RCC 7860 (cell line): ENCODE results near the gene WDR82.

ENCODE experiments used
- DNase-seq: peaks from one replicate; pipeline ENCODE4 v3.0.0-alpha.2; 2015; ENCODE audit warnings: low spot score
- FAIRE-seq: peaks from 2 replicates; lab custom pipeline; 2012; peaks lifted over from hg19 to GRCh38; lab: Jason Lieb, UNC

WDR82 gene

DNA sequence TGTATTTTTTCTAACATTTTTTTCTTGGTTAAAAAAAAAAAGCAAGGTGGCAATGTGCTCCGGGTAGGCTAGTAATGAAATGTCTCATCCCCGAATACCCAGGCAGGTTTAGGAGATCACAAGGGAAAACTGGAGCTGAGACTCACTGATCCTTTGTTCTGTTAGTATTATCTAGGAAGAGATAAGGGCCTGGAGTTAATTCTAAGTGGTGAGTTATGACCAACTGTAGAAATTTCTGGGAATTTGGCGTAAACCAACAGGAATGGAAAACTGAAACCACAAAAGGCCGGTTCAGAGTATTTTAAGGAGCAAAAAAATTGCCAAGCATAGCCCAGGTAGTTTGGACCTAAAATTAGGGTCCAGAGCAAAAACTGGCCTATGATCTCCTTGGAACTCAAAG, 20.5 kb downstream of the WDR82 start:
- FAIRE-seq (no peak), DNase-seq (no peak)

DNA sequence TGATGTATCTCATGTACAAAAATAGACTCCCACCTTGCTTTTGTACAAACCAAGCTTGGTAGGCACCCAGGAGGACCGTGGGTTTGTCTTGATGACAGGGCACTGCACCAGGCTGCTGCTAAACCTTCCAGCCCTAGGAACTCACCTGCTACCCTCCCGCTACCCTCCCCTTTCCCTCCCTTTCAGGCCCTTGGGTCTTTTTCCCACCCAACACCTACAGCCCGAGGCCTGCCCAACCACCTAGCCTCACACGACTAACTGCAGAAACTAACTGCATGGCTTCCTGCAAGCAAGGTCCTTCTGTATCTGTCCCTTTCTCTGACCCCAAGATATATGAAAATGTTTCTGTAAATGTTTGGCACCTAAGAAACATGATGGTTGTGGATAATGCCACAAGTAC, 21.8 kb downstream of the WDR82 start:
- FAIRE-seq = no peak
- no peak for DNase-seq

DNA sequence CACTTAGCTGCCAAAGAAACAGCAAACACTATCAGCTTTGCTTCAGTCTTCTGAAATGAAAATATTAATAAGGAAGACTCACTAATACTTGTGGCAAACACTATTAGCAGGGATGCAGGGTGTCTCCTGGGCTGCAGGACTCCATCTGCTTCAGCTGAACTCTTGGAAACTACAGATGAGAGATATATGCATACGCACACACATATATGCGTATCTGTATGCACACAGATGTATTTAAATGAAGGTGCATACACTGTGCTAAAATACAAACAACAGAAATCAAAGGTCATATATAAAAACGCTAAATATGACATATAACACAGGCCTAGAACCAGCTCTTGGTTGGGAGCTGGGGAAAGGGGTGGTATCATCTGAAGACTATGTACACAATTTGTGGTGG, 22.3 kb downstream of the WDR82 start:
- FAIRE-seq = no peak
- DNase-seq = no peak

DNA sequence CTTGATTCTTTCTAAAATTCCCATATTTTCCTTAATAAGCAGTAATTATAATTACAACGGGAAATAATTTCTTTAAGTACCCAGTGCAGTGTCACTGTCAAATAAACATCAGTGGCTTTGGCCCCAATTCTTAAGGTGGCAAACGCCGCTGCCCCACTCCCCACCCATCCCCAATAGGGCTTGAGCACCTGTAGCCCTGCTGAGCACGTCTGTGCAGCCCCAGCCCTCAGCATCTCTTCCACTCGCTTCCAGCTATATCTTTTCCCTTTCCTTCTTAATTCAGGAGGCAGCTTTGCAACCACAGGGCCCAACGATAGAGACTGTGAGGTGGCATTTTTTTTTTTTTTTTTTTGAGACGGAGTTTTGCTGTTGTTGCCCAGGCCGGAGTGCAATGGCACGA, 23.8 kb downstream of the WDR82 start:
- DNase-seq (no peak), FAIRE-seq (no peak)

DNA sequence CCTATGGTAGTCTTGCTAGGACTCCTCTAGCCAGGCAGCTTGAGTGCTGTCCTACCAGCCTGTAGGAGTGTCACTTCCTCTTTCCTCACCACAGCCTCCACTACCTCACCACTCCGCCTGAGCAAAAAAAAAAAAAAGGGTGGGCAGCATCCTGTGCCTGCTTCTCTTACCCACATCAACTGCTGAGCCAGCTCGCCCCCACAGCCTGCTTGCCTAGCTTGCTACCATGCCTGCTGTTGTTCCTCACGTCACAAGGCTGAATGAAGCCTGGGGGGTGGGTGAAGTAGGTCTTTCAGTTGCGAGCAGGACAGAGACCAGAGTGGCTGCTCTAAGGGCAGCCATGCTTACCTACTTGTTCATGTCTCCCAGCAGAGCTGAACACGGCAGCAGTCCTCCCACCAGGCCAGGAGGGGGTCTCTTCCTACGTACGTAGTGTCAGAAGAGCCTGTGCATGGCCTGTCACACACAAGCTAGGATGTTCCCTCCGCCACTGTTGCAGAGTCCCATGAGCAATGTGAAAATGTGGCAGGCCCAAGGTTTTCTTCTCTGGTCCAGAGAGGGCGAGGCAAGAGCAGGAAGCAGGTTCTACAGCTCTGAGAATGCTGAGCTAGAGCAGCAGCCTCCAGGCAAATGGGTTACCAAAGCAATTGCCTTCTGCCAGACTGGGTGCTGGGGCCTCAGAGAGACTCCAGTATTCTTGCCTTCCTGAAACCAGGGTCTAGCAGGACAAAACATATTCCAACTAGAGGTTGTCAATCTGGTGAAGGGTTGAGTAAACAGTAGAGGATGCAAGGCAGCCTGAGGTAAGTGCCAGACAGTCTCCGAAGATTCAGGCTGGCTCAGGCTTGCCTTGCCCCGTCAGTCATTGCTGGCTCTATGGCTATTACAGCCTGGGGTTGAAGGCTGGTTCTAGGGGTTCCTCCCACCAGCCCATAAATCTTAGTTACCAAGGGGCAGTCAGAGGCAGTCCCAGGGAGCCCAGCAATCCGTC, 24.8 kb downstream of the WDR82 start:
- no peak for FAIRE-seq
- peak; percentile 3 for DNase-seq

DNA sequence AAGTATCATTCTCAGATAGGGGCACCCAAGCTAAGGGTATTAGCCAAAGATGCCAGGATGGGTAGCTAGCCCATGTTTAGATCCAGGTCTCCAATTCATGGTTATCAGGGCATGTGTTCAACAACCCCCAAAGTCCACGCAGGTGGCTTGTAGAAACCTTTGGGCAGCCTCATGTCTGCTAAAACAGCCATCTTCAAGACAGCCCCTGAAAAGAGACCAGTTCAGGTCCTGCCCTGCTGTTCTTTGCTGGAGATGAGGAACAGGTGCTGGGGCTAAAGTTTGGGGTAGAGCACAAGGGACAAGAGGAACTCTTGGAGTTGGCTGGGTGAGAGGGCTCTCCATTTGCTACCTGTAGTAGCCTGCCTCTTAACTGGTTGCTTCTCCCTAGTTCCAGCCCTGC, 28.3 kb downstream of the WDR82 start:
- no peak for DNase-seq
- no peak for FAIRE-seq

DNA sequence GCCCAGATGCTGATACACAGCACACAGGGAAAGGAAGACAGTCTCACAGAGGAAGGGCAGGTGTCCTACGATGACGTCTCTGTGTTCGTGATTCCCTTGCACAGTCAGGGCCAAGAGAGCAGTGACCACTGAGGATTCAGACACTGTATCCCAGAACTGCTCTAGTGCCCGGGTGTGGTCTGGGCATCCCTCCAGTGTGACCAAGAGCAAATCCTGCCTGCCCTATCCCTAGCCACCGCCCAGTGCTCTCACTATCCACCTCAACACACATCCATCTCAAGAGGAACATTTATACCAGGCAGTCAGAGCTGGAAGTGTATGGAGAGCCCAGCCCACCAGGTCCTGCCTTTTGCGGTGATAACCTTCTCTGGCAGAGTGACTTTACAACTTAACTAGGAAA, 28.8 kb downstream of the WDR82 start:
- DNase-seq (no peak), FAIRE-seq (no peak)

DNA sequence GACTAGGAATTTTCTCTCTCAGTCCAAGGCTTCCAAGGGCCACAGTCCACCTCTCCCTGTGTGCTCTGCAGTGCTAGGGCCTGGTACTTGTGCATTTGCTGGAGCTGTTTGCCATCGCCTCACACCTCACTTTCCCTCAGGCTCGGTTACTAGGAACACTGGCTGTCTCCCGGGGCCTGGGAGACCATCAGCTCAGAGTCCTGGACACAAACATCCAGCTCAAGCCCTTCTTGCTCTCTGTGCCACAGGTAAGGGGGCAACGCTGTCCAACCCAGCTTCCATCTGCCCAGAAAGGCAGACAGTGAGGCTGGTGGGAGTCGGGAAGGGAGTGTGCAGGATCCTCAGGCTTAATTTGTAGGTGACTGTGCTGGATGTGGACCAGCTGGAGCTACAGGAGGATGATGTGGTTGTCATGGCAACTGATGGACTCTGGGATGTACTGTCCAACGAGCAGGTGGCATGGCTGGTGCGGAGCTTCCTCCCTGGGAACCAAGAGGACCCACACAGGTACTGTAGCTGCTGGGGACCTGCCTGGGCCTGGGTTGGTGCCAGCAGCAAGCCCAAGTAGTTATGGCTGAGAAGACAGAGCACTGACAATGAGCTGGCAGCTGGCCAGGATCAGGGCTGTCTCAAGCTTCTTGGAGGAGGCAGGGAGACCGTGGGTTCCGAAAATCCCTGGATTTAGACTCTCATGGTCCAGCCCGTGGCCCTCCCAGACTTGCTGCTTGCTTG, 29.5 kb downstream of the WDR82 start:
- FAIRE-seq = no peak
- no peak for DNase-seq

DNA sequence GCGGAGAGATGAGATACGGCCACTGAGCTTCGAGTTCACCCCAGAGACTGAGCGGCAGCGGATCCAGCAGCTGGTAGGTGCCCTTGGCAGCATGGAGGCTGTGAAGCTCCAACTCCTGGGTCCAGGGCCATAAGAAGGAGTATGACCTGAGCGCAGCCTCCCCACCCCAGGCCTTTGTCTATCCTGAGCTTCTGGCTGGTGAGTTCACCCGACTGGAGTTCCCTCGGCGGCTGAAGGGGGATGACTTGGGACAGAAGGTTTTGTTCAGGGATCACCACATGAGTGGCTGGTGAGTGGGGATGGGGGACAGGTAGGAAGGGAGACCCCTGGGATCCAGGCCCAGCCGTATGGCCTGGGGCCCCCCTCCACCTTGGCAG, 30.3 kb downstream of the WDR82 start:
- no peak for FAIRE-seq
- DNase-seq = no peak

DNA sequence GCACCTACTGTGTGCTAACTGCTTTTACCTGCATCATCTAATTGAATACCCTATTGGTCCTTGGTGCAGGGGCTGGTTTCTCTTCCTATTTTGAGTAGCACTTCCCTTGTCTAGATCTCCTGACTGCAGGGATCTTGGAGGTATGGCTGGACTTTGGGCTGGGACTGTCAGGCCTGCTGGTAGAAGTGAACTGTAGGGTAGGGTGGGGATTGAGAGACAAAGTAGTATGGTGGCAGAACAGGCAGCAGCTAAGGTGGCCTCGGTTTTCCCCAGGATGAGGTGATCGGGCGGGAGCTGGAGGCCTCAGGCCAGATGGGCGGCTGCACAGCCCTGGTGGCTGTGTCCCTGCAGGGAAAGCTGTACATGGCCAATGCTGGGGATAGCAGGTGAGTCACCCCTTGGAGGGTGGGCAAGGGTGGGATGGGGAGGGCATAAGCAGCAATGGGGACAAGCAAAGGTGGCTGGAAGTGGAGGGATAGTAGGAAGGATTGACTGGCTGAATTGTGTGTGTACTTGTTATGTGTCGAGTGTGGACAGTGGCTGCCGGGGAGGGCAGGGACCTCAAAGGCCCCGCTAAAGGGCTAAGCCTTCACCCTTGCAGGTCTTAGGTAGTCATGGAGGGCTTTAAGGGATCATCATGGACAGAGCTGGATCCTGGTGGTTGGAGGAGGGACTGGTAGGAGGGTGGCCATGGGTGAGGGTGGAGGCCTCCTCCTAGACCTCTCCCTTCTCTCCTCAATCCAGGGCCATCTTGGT, 30.9 kb downstream of the WDR82 start:
- DNase-seq (no peak), FAIRE-seq (no peak)

DNA sequence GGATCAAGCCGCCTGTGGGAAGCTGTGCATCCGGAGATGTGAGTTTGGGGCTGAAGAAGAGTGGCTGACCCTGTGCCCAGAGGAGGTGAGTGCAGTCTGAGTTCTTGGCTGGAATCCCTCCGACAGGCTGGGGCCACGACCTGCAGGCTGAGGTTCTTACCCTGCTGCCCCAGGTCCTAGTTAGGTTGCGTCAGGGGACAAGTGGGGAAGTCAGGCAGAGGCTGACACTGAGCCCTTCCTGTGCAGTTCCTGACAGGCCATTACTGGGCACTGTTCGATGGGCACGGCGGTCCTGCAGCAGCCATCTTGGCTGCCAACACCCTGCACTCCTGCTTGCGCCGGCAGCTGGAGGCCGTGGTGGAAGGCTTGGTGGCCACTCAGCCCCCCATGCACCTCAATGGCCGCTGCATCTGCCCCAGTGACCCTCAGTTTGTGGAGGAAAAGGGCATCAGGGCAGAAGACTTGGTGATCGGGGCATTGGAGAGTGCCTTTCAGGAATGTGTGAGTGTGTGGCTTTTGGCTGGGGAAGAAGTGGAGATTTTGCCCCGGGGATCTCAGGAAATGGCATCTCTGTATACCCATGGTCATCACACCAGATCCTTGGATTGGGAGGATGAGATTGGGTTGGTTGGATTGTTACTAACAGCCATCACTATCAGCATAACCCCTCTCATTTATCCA, 31.6 kb downstream of the WDR82 start:
- FAIRE-seq (no peak), DNase-seq (no peak)

DNA sequence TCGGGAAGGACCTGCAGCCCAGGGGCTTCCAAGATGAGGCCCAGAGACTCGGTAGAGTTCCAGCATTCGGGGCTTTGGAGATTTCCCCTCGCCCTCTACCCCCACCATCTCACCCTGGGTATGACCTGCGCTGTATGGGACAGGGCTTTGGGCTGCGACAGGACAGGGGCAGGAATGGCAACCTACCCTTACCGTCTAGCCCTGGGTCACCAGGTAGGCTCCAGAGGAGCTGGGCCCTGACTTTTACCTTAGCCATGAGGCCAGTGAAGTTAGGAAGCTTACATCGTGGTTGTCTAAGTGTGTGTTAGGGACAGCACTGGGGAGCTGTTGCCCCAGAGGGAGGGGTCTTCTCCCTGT, 32.2 kb downstream of the WDR82 start:
- DNase-seq (no peak), FAIRE-seq (no peak)

DNA sequence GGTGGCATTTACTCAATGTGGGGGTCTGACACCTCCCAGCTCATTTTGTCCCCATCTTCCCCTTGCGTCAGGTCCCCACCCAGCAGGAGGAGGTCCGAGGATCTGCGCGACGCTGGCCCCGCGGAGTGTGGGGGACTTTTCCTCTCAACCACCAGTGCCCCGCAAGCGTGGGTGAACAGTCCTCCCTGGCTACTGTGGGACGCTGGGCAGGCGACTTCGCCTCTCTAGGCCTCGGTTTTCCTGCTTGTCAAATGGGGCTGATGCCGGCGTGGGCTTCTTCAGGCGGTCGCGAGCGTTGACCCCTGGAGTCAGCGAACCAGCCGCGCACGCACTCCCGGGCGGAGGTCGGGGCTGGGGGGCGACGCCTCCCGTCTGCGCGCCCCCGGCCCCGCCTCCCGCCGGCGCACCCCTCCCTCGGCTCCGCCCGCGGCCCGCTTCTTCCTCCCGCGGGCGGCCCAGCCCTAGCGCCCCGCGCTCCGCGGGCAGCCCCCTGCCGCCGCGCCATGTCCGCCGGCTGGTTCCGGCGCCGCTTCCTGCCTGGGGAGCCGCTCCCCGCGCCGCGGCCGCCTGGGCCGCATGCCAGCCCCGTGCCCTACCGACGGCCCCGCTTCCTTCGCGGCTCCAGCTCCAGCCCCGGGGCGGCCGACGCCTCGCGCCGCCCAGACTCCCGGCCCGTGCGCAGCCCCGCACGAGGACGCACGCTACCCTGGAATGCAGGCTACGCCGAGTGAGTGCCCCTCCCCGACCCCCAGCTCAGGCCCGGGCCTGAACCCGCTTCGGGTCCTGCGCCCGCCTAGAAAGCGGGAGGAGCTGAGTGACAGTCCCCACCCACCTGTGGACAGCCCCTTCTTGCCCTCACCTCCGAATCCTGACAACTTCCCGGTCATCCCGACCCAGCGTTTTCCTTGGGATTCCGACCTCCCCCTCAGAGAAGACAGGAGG, 32.9 kb downstream of the WDR82 start, which contains the start of gene PPM1M:
PPM1M (plus strand) TSS at position 438 of the 942 bp plus-strand sequence; CDS start at position 504, 66 bp downstream.
- DNase-seq = no peak
- FAIRE-seq = no peak

DNA sequence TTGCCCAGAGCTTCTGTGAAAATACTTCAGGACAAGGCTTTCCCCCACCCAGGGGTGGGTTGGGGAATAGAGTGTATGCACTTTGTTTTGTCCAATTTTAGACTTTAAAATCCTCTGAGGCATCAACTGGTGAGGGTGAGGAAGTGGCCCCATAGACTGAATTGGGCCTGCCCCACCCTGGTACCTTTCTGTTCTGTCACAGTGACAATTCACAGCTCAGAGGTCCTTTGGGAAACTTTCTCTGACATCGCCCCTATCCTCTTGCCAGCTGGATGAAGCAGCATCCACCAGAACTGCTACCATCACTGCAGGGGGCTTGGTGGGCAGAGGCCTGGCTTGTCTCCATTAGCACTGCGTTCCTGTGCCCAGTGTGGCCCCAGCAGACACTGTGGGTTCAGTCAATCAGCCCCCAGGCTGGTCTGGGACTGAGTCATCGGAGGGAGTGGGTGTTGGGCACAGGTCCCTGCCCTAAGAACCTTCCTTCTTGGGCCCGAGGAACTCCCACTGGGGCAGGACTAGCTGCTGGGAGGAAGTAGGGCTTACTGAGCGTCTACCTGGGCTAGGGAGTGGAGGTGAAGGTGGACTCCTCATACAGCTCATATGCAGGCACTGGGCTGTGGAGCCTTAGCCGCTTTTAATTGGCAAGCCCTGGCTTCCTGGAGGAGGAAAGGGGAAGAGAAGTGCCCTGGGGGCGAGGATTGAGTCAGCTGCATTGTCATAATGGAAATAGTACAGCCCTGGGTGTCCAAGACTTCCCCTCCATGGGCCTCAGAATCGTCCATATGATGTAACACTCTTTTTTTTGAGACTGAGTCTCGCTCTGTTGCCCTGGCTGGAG, 34.4 kb downstream of the WDR82 start:
- FAIRE-seq (no peak), DNase-seq (peak; percentile 34)

DNA sequence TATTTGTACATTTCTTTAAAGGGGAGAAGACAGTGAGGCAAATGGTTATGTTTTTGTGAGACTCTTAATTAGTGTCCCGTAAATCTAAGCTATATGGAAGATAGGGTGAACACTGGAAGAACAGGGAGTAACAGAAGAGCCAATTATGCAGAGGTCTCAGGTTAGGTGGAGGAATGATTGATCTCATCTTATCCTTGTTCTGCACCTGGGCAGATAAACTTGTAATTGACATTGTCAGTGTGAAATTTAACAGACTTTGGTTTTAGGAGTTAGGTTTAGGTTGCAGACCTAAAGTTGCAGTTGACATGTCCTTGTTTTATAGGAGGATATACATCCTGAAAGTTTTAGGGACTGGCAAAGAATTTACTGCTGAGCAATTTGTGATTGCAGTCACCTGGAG, 36.4 kb downstream of the WDR82 start:
- FAIRE-seq (no peak), DNase-seq (no peak)

DNA sequence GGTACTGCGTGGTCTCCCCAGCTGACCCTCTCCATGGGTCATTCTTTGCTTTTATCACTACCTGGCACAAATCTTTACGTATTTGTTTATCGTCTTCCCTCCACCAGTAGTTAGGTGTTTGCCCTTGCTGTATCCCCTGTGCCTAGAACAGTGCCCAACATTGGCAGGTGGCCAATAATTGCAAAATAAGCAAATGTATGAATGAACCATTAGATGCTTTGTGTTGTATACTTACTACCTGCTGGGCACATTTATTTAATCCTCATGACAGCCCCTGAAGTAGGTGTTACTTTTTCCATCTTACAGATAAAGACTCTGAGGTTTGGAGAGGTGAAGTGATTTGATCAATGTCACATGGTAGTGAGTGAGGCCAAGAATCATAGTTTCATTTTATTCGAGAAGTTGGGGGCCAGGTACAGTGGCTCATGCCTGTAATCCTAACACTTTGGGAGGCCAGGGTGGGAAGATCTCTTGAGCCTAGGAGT, 37.5 kb downstream of the WDR82 start:
- FAIRE-seq (no peak), DNase-seq (no peak)

DNA sequence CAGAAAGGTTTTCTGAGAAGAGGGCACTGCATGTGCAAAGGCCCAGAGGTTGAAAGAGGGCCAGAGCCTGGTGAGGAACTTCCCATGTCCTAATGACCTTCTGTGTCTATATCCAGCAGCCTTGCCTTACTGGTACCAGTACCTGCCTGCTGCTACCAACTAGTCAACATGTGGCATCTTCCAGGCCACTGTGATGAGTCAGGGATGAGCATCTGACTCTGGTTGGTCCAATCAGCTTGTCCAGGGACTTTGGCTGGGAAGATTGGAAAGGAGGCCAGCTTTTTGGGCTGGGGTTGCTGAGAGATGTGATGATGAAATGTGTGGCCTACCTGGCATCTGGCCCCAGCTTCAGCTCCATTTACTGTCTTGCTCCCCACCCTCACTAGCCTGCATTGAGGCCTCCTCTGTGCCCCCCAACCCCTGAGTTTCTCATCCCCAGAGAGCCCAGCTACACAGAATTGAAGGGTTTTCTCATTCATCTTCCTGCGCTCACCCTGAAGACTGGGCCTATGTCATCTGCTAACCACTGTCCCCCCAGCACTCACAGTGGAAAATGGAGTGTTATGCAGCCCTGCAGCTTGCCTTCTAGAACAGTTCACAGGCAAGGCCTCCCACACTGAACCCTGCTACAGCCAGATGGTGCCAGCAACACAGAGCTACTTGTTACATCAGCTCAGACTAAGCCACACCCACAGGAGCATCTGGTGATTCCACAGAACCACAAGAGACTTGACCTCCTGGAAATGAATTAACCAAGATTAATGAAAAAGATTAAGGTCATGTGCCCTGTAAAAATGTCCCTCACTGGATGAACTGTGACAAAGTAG, 38.2 kb downstream of the WDR82 start:
- FAIRE-seq = no peak
- peak; percentile 14 for DNase-seq
